Pancreas (tissue), 10 donors: ENCODE results near the gene RRN3. TPM values are rescaled to one million over a fixed set of nuclear protein-coding genes. Genes with fewer than 3 reads are reported as not detected.

ENCODE experiments used
- ATAC-seq, 4 donors: fragments of 200-7000 bp; cut with Tn5 transposase; one replicate each; pipeline versions ENCODE4 v1.8.0 to v1.9.1; 2020; ENCODE audit warnings: mild to moderate bottlenecking in 4 of 4, moderate library complexity in 4 of 4
- DNase-seq, 6 donors: peaks; one replicate each; pipeline ENCODE4 v3.0.0-alpha.2; 2020
- FAIRE-seq: peaks from 2 replicates; lab custom pipeline; 2012; peaks lifted over from hg19 to GRCh38; lab: Jason Lieb, UNC
- H3K27ac ChIP-seq, 4 donors: fragments of 200-600 bp; sonication (generic); 1 replicate in 3 of 4; 2 replicates in 1 of 4; pipeline versions ENCODE4 v1.5.0 to v1.8.0; 2020
- H3K27me3 ChIP-seq, 4 donors: fragments of 200-600 bp; one replicate each; pipeline ENCODE4 v1.8.0; 2021
- H3K36me3 ChIP-seq, 3 donors: fragments of 200-600 bp; sonication (generic) in 1 of 3; one replicate each; pipeline versions ENCODE4 v1.5.0 to v1.8.0; 2020 to 2021
- H3K4me1 ChIP-seq, 3 donors: fragments of 200-600 bp; one replicate each; pipeline ENCODE4 v1.8.0; 2021
- H3K4me3 ChIP-seq, 4 donors: fragments of 200-600 bp; sonication (generic) in 2 of 4; one replicate each; pipeline versions ENCODE4 v1.5.0 to v1.8.0; 2020 to 2021
- H3K9me3 ChIP-seq, 4 donors: fragments of 200-600 bp; one replicate each; pipeline ENCODE4 v1.8.0; 2021
- CTCF ChIP-seq, 4 donors: fragments of 200-600 bp; sonication (generic) in 3 of 4; IDR thresholded peaks; one replicate each; pipeline versions ENCODE4 v1.5.0 to v1.8.0; 2021; ENCODE audit warnings: antibody characterized with exemption in 4 of 4
- WGBS, 2 donors: extraction: QIAGEN DNeasy Blood & Tissue Kit; methylation state at CpG; one replicate each; pipeline ENCODE4 v1.1.7; 2013; 5-methylcytosine and 5-hydroxymethylcytosine counted together
- intact Hi-C, 3 donors: fragments of 100-400 bp; cut with DNase I; formaldehyde crosslinking; loops; one replicate each; pipeline versions ENCODE4 v1.11.1 to v1.14.2; 2022
- polyA plus RNA-seq, 2 donors: library from polyadenylated mRNA; stranded (reverse); fragments of 200-250 nt; gene quantifications; one replicate each; pipeline ENCODE4 v1.2.3, GENCODE V29; 2013
- total RNA-seq, 6 donors: library from RNA; stranded (reverse); fragmentation: NEBNext Ultra II Directional in 4 of 6; extraction: Animal tissue kit (Norgen Biotek cat#: 25700) in 4 of 6; gene quantifications; one replicate each; pipeline versions ENCODE4 v1.2.1 to v1.2.4, GENCODE V29; 2021 to 2023
- donor health status: healthy with polysubstance abuse.
- donor health status: DM: no; HTN: no; CAD: no; lungs with moderate emphysema.
- donor health status: DM: no; HTN: no; CAD: no.
- donor health status: control.
- donor health status: control.
- donor health status: Bipolar disorder and iron deficiency.
- donor health status: DM: yes; HTN: yes; CAD: no.
- donor health status: DM: no; HTN: no; CAD: no.
- donor health status: DM: no; HTN: no; CAD: no.
- donor health status: DM: yes; HTN: yes; CAD: no.

Gene RRN3
- total and polyA plus RNA-seq, 8 donors: 6.2 to 12.7 (median 10.6) TPM

GRCh38 chr16:15034266-15035162 is 59.6 kb downstream of the RRN3 start:
- H3K9me3 ChIP-seq: no peaks in the 10 kb centered on the region
- H3K36me3 ChIP-seq: peaks cover 14 to 88% (median 44%) of the 10 kb centered on the region in 3 donors
- no peak for FAIRE-seq
- no peak for TF ChIP-seq CTCF (IDR thresholded peaks at IDR 0.05)
- no peak overlapping the region for H3K27ac ChIP-seq
- no peak for ATAC-seq
- no peak overlapping the region for H3K4me3 ChIP-seq
- H3K27me3 ChIP-seq: no peaks in the 10 kb centered on the region
- no peaks in the 10 kb centered on the region for H3K4me1 ChIP-seq
- WGBS, 2 donors: 88 to 89% methylated on average over 23 of the region's 23 CpGs
- intact Hi-C loops: no loop called here
- DNase-seq: no peak

- ATAC-seq (peak in 2 of 4 donors; percentile 6 to 15), FAIRE-seq (no peak), DNase-seq (no peak)
- no peaks in the 10 kb centered on the region for H3K27me3 ChIP-seq
- no peak for TF ChIP-seq CTCF (IDR thresholded peaks at IDR 0.05)
- no peak overlapping the region for H3K4me3 ChIP-seq
- no peaks in the 10 kb centered on the region for H3K9me3 ChIP-seq
- peaks cover 14 to 85% (median 47%) of the 10 kb centered on the region in 3 donors for H3K36me3 ChIP-seq
- no peak overlapping the region for H3K27ac ChIP-seq
- H3K4me1 ChIP-seq: no peaks in the 10 kb centered on the region
- 75 to 78% methylated on average over 14 of the region's 14 CpGs for WGBS, 2 donors
- intact Hi-C loops: no loop called here
These were observed 60.8 kb downstream of the RRN3 start for GRCh38 chr16:15033309-15033707.

GRCh38 chr16:15032547-15033308 is 61.3 kb downstream of the RRN3 start:
- no peak overlapping the region for H3K4me3 ChIP-seq
- intact Hi-C loops: no loop called here
- ATAC-seq (no peak), DNase-seq (no peak), FAIRE-seq (no peak)
- no peaks in the 10 kb centered on the region for H3K27me3 ChIP-seq
- no peak for TF ChIP-seq CTCF (IDR thresholded peaks at IDR 0.05)
- H3K4me1 ChIP-seq: no peaks in the 10 kb centered on the region
- H3K9me3 ChIP-seq: no peaks in the 10 kb centered on the region
- peaks cover 14 to 80% (median 46%) of the 10 kb centered on the region in 3 donors for H3K36me3 ChIP-seq
- H3K27ac ChIP-seq: no peak overlapping the region
- WGBS, 2 donors: 92 to 95% methylated on average over 13 of the region's 13 CpGs

- Histone ChIP-seq H3K36me3 (peaks cover 8 to 74% (median 46%) of the 10 kb centered on the region in 3 donors), H3K27me3 (no peaks in the 10 kb centered on the region), H3K9me3 (no peaks in the 10 kb centered on the region), H3K4me3 (no peak overlapping the region), H3K27ac (no peak overlapping the region), H3K4me1 (no peaks in the 10 kb centered on the region)
- no peak for FAIRE-seq
- TF ChIP-seq CTCF (IDR thresholded peaks at IDR 0.05): no peak
- DNase-seq: no peak
- 95% methylated on average over 8 of the region's 8 CpGs for WGBS, 2 donors
- intact Hi-C loops: no loop called here
- ATAC-seq: no peak
These were observed 62.5 kb downstream of the RRN3 start for GRCh38 chr16:15031586-15031985.
